Measurements from ENCODE around the gene WTAP.

WTAP gene

GRCh38 chr6:159805440-159806020 lies 78.2 kb downstream of the WTAP start:
- Mint-ChIP-seq H3K27ac (no peak overlapping the region), H3K36me3 (peaks cover 3% of the 10 kb centered on the region), H3K27me3 (no peaks in the 10 kb centered on the region), H3K9me3 (no peaks in the 10 kb centered on the region), H3K4me3 (no peak overlapping the region), H3K4me1 (peaks cover 5% of the 10 kb centered on the region)
- ATAC-seq (ENCODE audit: low read depth): no peak
- no peak for DNase-seq (ENCODE audit: low spot score in 2 of 2)
